Measurements from ENCODE around the gene IL17RA.

GRCh38 chr22:17083811-17084441, 874 bp upstream of the IL17RA start:
- TF ChIP-seq EZH2phosphoT487 (IDR thresholded peaks at IDR 0.05; ENCODE audit: insufficient read depth, low read depth) (no peak), EZH2 (IDR thresholded peaks at IDR 0.05; ENCODE audit: insufficient read depth, poor library complexity, severe bottlenecking) (no peak)

All from GM23248 (cell line).